Keratinocyte (primary cell): Measurements from ENCODE around the gene UBR7. TPM values are rescaled to one million over a fixed set of nuclear protein-coding genes. Genes with fewer than 3 reads are reported as not detected.

Source experiments
- DNase-seq: peaks from one replicate; pipeline ENCODE4 v3.0.0-alpha.2; 2011; ENCODE audit warnings: low read depth, missing footprints, low spot score
- FAIRE-seq: peaks from 2 replicates; lab custom pipeline; 2011; peaks lifted over from hg19 to GRCh38; lab: Jason Lieb, UNC
- H2AFZ ChIP-seq: 2 replicates; pipeline ENCODE4 v1.6.0; 2012; ENCODE audit warnings: low read length, control low read depth, inconsistent platforms; ENCODE audit not compliant: control insufficient read depth
- H3K27ac ChIP-seq: 2 replicates; pipeline ENCODE4 v1.5.1; 2011; ENCODE audit warnings: low read length; ENCODE audit not compliant: control insufficient read depth, insufficient read depth
- H3K27me3 ChIP-seq: 3 replicates; pipeline ENCODE4 v1.6.0; 2011; ENCODE audit warnings: low read length; ENCODE audit not compliant: control insufficient read depth, insufficient read depth; ENCODE audit errors: extremely low read depth
- H3K36me3 ChIP-seq, 2 experiments: 2 replicates in 1 of 2; 3 replicates in 1 of 2; pipeline ENCODE4 v1.5.1; 2011; ENCODE audit warnings: low read length in 2 of 2, mild to moderate bottlenecking in 1 of 2; ENCODE audit not compliant: control insufficient read depth in 2 of 2, insufficient read depth in 2 of 2; ENCODE audit errors: extremely low read depth in 1 of 2
- H3K4me1 ChIP-seq: 3 replicates; pipeline ENCODE4 v1.5.1; 2011; ENCODE audit warnings: low read length; ENCODE audit not compliant: control insufficient read depth, insufficient read depth; ENCODE audit errors: extremely low read depth
- H3K4me2 ChIP-seq: 3 replicates; pipeline ENCODE4 v1.6.0; 2011; ENCODE audit warnings: low read depth, low read length; ENCODE audit not compliant: control insufficient read depth, insufficient read depth; ENCODE audit errors: extremely low read depth
- H3K4me3 ChIP-seq, 3 experiments: fragments of 200-600 bp in 1 of 3; sonication (generic) in 1 of 3; 2 replicates in 2 of 3; 3 replicates in 1 of 3; pipeline ENCODE4 v1.5.1; 2011 to 2016; ENCODE audit warnings: low read length in 3 of 3, mild to moderate bottlenecking in 3 of 3, control low read depth in 2 of 3, inconsistent platforms in 1 of 3, low read depth in 1 of 3, mixed read lengths in 1 of 3, mixed run types in 1 of 3, moderate library complexity in 1 of 3; ENCODE audit not compliant: control insufficient read depth in 2 of 3, insufficient read depth in 2 of 3; ENCODE audit errors: extremely low read depth in 1 of 3
- H3K79me2 ChIP-seq: 2 replicates; pipeline ENCODE4 v1.6.0; 2012; ENCODE audit warnings: low read length; ENCODE audit not compliant: control insufficient read depth, insufficient read depth
- H3K9ac ChIP-seq: 3 replicates; pipeline ENCODE4 v1.6.0; 2011; ENCODE audit warnings: low read length; ENCODE audit not compliant: control insufficient read depth, insufficient read depth; ENCODE audit errors: extremely low read depth
- H3K9me1 ChIP-seq: 3 replicates; pipeline ENCODE4 v1.6.0; 2011; ENCODE audit warnings: low read length; ENCODE audit not compliant: control insufficient read depth, insufficient read depth; ENCODE audit errors: extremely low read depth
- H3K9me3 ChIP-seq: 2 replicates; pipeline ENCODE4 v1.5.1; 2012; ENCODE audit warnings: low read depth, low read length; ENCODE audit not compliant: control insufficient read depth
- H4K20me1 ChIP-seq: 3 replicates; pipeline ENCODE4 v1.6.0; 2011; ENCODE audit warnings: low read length; ENCODE audit not compliant: control insufficient read depth, insufficient read depth; ENCODE audit errors: extremely low read depth
- CTCF ChIP-seq, 3 experiments: IDR thresholded peaks in 1 of 3; conservative IDR thresholded peaks in 1 of 3; optimal IDR thresholded peaks in 1 of 3; 2 replicates in 2 of 3; 3 replicates in 1 of 3; pipeline versions ENCODE3 to v1.5.1; 2011; ENCODE audit warnings: low read length in 3 of 3, mild to moderate bottlenecking in 3 of 3, moderate library complexity in 2 of 3, control low read depth in 1 of 3, inconsistent platforms in 1 of 3; ENCODE audit not compliant: insufficient read depth in 2 of 3; ENCODE audit errors: extremely low read depth in 1 of 3
- EZH2 ChIP-seq: IDR thresholded peaks from one replicate; pipeline ENCODE4 v1.6.1; 2012; ENCODE audit warnings: inconsistent platforms, mild to moderate bottlenecking, low read length, moderate library complexity
- dilution Hi-C: fragments of 300-500 bp; cut with MboI; formaldehyde crosslinking; loops from one replicate; pipeline ENCODE4 v1.7.0; 2020; ENCODE audit warnings: low sequenced_read_pairs; ENCODE audit not compliant: extremely low pct_ligation_motif_present
- polyA plus RNA-seq, 5 experiments: library from polyadenylated mRNA; depleted of rRNA in 3 of 5; stranded (reverse) in 3 of 5; stranded (forward) in 1 of 5; unstranded in 1 of 5; fragments of >200 nt; gene quantifications; 1 replicate in 1 of 5; 2 replicates in 3 of 5; 3 replicates in 1 of 5; pipeline versions ENCODE4 v1.2.1 to v1.2.3, GENCODE V29; 2011 to 2012; ENCODE audit warnings: missing spikeins in 2 of 5, low read depth in 1 of 5, low replicate concordance in 1 of 5

UBR7 gene
- polyA plus RNA-seq, 1 donor (not counting 4 experiments of a cell fraction or from before 2014, with no cell fraction given): 17.2 TPM

DNA sequence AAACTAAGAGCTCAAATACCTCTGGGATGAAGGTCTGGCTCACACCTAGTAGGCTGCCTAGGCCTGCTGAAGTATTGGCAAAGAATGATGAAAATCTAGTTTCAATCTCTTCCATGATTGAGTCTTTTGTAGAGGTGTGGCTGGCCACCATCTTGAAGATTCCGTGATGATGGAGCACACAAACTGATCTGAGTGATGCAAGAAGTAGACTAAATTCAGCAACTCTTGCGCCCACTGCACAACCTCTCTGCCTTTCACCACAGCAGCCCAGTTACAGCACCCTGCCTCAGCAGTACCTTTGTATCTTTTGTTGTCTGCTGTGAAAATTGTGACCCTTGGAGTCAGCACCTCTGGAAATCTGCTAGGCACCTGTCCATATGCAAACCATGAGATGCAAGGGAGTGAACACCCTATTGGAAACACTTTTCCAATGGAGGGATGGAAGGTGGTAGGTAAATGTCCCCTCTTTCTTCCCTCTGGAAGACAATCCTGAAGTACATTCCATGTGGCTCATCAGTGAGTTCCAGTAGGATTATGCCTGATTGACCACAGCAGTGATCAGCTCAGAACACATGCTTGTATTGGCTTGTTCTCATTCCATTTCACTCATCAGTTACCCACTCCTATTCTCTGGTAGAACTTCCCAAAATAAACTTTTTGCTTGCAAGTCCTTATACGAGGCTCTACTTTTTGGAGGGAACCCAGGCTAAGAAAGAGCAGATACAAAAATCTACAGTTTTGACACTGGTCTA, 67.2 kb downstream of the UBR7 start:
- no peak for TF ChIP-seq CTCF (optimal IDR thresholded peaks at IDR 0.05 in 1 of 3, IDR thresholded peaks at IDR 0.05 in 1 of 3, conservative IDR thresholded peaks at IDR 0.05 in 1 of 3; ENCODE audit: extremely low read depth in 1 of 3, insufficient read depth in 2 of 3, low read length in 3 of 3)
- TF ChIP-seq EZH2: no peak
- no peak overlapping the region for H3K9ac ChIP-seq

GRCh38 chr14:93276031-93276716, 69.1 kb downstream of the UBR7 start:
- dilution Hi-C loops: no loop called here
- H3K9ac ChIP-seq: no peak overlapping the region
- H3K4me3 ChIP-seq: no peak overlapping the region
- FAIRE-seq (no peak), DNase-seq (no peak)
- H3K9me1 ChIP-seq: peaks cover 3% of the 10 kb centered on the region
- no peaks in the 10 kb centered on the region for H4K20me1 ChIP-seq
- H2AFZ ChIP-seq: no peak overlapping the region
- peaks cover 26% of the 10 kb centered on the region for H3K79me2 ChIP-seq
- peaks cover 4% of the 10 kb centered on the region for H3K4me1 ChIP-seq
- no peak for TF ChIP-seq EZH2
- no peak for TF ChIP-seq CTCF (optimal IDR thresholded peaks at IDR 0.05 in 1 of 3, IDR thresholded peaks at IDR 0.05 in 1 of 3, conservative IDR thresholded peaks at IDR 0.05 in 1 of 3; ENCODE audit: extremely low read depth in 1 of 3, insufficient read depth in 2 of 3, low read length in 3 of 3)
- no peaks in the 10 kb centered on the region for H3K9me3 ChIP-seq
- H3K27ac ChIP-seq: no peak overlapping the region
- no peak overlapping the region for H3K4me2 ChIP-seq
- peaks cover 7% of the 10 kb centered on the region in 2 experiments for H3K36me3 ChIP-seq
- no peaks in the 10 kb centered on the region for H3K27me3 ChIP-seq

More for the DNA sequence above, 67.2 kb downstream of the UBR7 start:
- Histone ChIP-seq H3K9me1 (peaks cover 3% of the 10 kb centered on the region), H4K20me1 (no peaks in the 10 kb centered on the region), H3K4me1 (peaks cover 4% of the 10 kb centered on the region), H3K4me2 (peak overlapping the region; percentile 14), H3K27ac (no peak overlapping the region), H3K79me2 (peaks cover 32% of the 10 kb centered on the region), H3K4me3 (no peak overlapping the region), H2AFZ (no peak overlapping the region), H3K9me3 (no peaks in the 10 kb centered on the region), H3K27me3 (no peaks in the 10 kb centered on the region), H3K36me3 (peaks cover 5 to 10% of the 10 kb centered on the region in 2 experiments)
- dilution Hi-C loops: no loop called here
- DNase-seq (no peak), FAIRE-seq (peak; percentile 63)

Other genes starting within 250 kb of the UBR7 start
- gene ITPK1, start 91.3 kb upstream of the UBR7 start, polyA plus RNA-seq: 67.8 to 75.9 TPM (median 68.9 TPM) in 3 replicates
- 13.7 to 17.8 TPM (median 17.2 TPM) in 3 replicates for gene MOAP1, start 22.4 kb upstream of the UBR7 start, polyA plus RNA-seq
- gene LYSET, start 21.9 kb upstream of the UBR7 start, polyA plus RNA-seq: 15.3 to 24.6 TPM (median 23.2 TPM) in 3 replicates
- gene GON7, start 191 bp upstream of the UBR7 start, polyA plus RNA-seq: 6.9 to 12.6 TPM (median 9.3 TPM) in 3 replicates
- 23.2 to 35.1 TPM (median 25.1 TPM) in 3 replicates for gene BTBD7, start 125.8 kb downstream of the UBR7 start, polyA plus RNA-seq
- gene COX8C, start 139.9 kb downstream of the UBR7 start, polyA plus RNA-seq: not detected in 3 replicates
- gene UNC79, start 223.7 kb downstream of the UBR7 start, polyA plus RNA-seq: 0.01 to 0.03 TPM (median 0.01 TPM) in 3 replicates